ENCODE results near the gene CYP4F12. TPM values are rescaled to one million over a fixed set of nuclear protein-coding genes. Genes with fewer than 3 reads are reported as not detected.

Gene CYP4F12
- total RNA-seq, 1 experiment from 2014 or later = 5.7 TPM

DNA sequence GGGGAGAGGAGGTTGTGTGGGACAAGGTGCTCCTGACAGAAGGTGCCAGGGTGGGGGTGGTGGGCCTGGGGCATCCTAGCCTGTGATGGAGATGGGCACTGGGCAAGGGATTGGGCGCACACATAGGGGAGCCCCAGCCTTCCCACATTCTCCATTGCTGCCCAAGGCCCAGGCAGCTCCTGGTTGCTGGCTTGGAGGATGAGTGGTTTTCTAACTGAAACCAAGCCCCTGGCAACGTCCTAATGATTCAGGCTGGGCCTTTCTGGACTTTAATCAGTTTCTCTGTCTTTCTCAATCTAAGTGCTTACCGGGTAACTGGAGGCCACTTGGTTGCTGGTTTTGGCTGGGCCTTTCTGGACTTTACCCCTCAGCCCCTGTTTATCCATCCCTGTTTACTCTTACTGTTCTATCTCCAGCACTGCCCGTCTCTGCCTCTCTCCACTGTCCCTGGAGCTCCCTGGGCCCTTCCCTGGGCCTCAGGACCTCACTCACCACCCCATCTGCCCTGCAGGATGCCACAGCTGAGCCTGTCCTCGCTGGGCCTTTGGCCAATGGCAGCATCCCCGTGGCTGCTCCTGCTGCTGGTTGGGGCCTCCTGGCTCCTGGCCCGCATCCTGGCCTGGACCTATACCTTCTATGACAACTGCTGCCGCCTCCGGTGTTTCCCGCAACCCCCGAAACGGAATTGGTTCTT lies 31.8 kb upstream of the CYP4F12 start:
- Histone ChIP-seq H3K4me3 (peak overlapping the region; percentile 32; the same call in 1 of the 2 replicates), H3F3A (ENCODE audit: insufficient read depth, low read depth) (peaks cover 24% of the 10 kb centered on the region), H3K4me2 (peak overlapping the region; percentile 75), H3K27me3 (ENCODE audit: insufficient read depth, low read depth) (no peaks in the 10 kb centered on the region), H2AFZ (no peak overlapping the region), H3K27ac (peak overlapping the region; percentile 95), H3K36me3 (ENCODE audit: low read depth) (no peaks in the 10 kb centered on the region), H4K20me1 (ENCODE audit: insufficient read depth) (no peaks in the 10 kb centered on the region), H3K9me2 (ENCODE audit: insufficient read depth) (no peaks in the 10 kb centered on the region), H3K9me3 (ENCODE audit: insufficient read depth, low read depth) (no peaks in the 10 kb centered on the region), H3K4me1 (replicated peaks; ENCODE audit: insufficient read depth) (peaks cover 42% of the 10 kb centered on the region), H3K79me2 (ENCODE audit: low read depth) (0 out of 2 replicates have a peak, but pooled peaks cover 6% of the 10 kb centered on the region)
- CTCF ChIA-PET = interaction anchor here (0.5 to 0.7 kb wide), 2 partner anchors 194 to 549 kb away, joined by 3 to 6 read pairs; no protein-coding TSS in a partner anchor
- POLR2A ChIA-PET (ENCODE audit: unreplicated experiment) = interaction anchor here (0.5 to 1.0 kb wide), 5 partner anchors 8 to 551 kb away, joined by 4 to 14 read pairs (median 5); partner anchors contain the start of gene CYP4F12
- TSS peak; percentile 62 for BruUV-seq (replicated peaks)
- TF ChIP-seq EZH2 (IDR thresholded peaks at IDR 0.05; ENCODE audit: low read depth) = no peak
- TF ChIP-seq, protein P1, sequence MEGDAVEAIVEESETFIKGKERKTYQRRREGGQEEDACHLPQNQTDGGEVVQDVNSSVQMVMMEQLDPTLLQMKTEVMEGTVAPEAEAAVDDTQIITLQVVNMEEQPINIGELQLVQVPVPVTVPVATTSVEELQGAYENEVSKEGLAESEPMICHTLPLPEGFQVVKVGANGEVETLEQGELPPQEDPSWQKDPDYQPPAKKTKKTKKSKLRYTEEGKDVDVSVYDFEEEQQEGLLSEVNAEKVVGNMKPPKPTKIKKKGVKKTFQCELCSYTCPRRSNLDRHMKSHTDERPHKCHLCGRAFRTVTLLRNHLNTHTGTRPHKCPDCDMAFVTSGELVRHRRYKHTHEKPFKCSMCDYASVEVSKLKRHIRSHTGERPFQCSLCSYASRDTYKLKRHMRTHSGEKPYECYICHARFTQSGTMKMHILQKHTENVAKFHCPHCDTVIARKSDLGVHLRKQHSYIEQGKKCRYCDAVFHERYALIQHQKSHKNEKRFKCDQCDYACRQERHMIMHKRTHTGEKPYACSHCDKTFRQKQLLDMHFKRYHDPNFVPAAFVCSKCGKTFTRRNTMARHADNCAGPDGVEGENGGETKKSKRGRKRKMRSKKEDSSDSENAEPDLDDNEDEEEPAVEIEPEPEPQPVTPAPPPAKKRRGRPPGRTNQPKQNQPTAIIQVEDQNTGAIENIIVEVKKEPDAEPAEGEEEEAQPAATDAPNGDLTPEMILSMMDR (conservative IDR thresholded peaks at IDR 0.05) = no peak
- intact Hi-C loops (cut with micrococcal nuclease; ENCODE audit: unreplicated experiment) = loop anchor here (1.0 to 2.0 kb wide), 4 partner anchors 32 to 196 kb away; partner anchors contain the start of gene CYP4F12
- peak in 1 of 2 experiments; percentile 72 for DNase-seq

DNA sequence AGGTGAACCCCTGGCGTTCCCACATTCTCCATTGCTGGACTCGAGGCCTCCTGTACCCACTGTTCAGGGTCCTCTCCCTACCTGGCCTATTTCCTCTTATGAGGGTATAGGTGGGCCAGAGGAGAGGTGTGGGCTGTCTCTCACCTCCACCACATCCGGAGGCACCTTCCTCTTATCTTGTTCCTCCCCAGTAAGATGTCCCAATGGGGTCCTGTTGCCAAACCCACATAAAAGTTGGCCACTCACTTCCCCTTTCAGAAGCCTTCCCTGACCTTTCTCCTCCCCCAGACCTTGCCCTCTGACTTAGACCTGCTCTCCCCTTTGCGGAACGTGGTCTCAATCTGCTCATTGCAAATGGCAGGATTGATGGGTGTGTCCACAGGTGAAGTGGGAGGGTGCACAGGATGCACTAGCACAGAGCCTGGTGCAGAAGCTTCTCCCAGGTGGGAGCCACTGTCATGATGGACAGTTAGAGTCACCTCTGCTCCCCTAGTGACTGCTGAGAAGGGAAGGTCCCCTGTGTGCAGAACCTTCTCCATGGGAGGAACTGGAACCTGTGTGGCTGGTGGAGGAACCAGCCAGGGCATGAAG lies 30.9 kb upstream of the CYP4F12 start:
- Histone ChIP-seq H3K36me3 (ENCODE audit: low read depth) (no peaks in the 10 kb centered on the region), H3K79me2 (ENCODE audit: low read depth) (0 out of 2 replicates have a peak, but pooled peaks cover 6% of the 10 kb centered on the region), H4K20me1 (ENCODE audit: insufficient read depth) (no peaks in the 10 kb centered on the region), H3K27ac (peak overlapping the region; percentile 95), H2AFZ (no peak overlapping the region), H3K27me3 (ENCODE audit: insufficient read depth, low read depth) (no peaks in the 10 kb centered on the region), H3K4me3 (peak overlapping the region; percentile 32; the same call in 1 of the 2 replicates), H3K9me2 (ENCODE audit: insufficient read depth) (no peaks in the 10 kb centered on the region), H3K4me1 (replicated peaks; ENCODE audit: insufficient read depth) (peaks cover 36% of the 10 kb centered on the region), H3K4me2 (peak overlapping the region; percentile 75), H3F3A (ENCODE audit: insufficient read depth, low read depth) (peaks cover 24% of the 10 kb centered on the region), H3K9me3 (ENCODE audit: insufficient read depth, low read depth) (no peaks in the 10 kb centered on the region)
- ChIA-PET CTCF (no interaction called here), POLR2A (ENCODE audit: unreplicated experiment) (interaction anchor here (0.5 kb wide), 1 partner anchor 455 kb away, joined by 4 read pairs; no protein-coding TSS in a partner anchor)
- BruUV-seq (replicated peaks) = no TSS peak
- intact Hi-C loops (cut with micrococcal nuclease; ENCODE audit: unreplicated experiment) = loop anchor here (2.0 kb wide), 3 partner anchors 31 to 195 kb away; partner anchors contain the start of gene CYP4F12
- no peak for TF ChIP-seq EZH2 (IDR thresholded peaks at IDR 0.05; ENCODE audit: low read depth)
- TF ChIP-seq, protein P1 (conservative IDR thresholded peaks at IDR 0.05) = no peak
- no peak for DNase-seq

DNA sequence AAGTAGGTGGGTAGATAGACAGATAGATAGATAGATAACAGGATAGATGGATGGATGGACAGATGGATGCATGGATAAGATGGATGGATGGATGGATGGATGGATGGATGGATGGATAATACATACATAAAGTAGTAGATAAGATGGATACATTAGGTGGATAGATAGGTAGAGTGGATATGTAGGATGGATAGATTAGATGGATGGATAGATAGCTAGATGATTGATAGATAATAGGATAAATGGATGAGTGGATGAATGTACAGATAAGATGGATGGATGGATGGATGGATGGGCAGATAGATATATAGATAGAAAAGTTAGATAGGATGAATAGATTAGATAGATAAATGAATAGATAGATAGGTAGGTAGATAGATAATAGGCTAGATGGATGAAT lies 30.1 kb upstream of the CYP4F12 start:
- ChIA-PET CTCF (no interaction called here), POLR2A (ENCODE audit: unreplicated experiment) (interaction anchor here (0.6 kb wide), 1 partner anchor 1521 kb away, joined by 4 read pairs; no protein-coding TSS in a partner anchor)
- Histone ChIP-seq H3K9me2 (ENCODE audit: insufficient read depth) (no peaks in the 10 kb centered on the region), H3K4me3 (no peak overlapping the region), H3K4me1 (replicated peaks; ENCODE audit: insufficient read depth) (peaks cover 36% of the 10 kb centered on the region), H4K20me1 (ENCODE audit: insufficient read depth) (no peaks in the 10 kb centered on the region), H2AFZ (no peak overlapping the region), H3K27me3 (ENCODE audit: insufficient read depth, low read depth) (no peaks in the 10 kb centered on the region), H3K9me3 (ENCODE audit: insufficient read depth, low read depth) (no peaks in the 10 kb centered on the region), H3K79me2 (ENCODE audit: low read depth) (0 out of 2 replicates have a peak, but pooled peaks cover 6% of the 10 kb centered on the region), H3F3A (ENCODE audit: insufficient read depth, low read depth) (peaks cover 24% of the 10 kb centered on the region), H3K36me3 (ENCODE audit: low read depth) (no peaks in the 10 kb centered on the region), H3K4me2 (peak overlapping the region; percentile 75), H3K27ac (no peak overlapping the region)
- no peak for DNase-seq
- no TSS peak for BruUV-seq (replicated peaks)
- TF ChIP-seq, protein P1 (conservative IDR thresholded peaks at IDR 0.05) = no peak
- TF ChIP-seq EZH2 (IDR thresholded peaks at IDR 0.05; ENCODE audit: low read depth) = no peak
- intact Hi-C loops (cut with micrococcal nuclease; ENCODE audit: unreplicated experiment) = no loop called here

Data from PC-9 (cell line).